ENCODE data around the gene COG3.

DNA sequence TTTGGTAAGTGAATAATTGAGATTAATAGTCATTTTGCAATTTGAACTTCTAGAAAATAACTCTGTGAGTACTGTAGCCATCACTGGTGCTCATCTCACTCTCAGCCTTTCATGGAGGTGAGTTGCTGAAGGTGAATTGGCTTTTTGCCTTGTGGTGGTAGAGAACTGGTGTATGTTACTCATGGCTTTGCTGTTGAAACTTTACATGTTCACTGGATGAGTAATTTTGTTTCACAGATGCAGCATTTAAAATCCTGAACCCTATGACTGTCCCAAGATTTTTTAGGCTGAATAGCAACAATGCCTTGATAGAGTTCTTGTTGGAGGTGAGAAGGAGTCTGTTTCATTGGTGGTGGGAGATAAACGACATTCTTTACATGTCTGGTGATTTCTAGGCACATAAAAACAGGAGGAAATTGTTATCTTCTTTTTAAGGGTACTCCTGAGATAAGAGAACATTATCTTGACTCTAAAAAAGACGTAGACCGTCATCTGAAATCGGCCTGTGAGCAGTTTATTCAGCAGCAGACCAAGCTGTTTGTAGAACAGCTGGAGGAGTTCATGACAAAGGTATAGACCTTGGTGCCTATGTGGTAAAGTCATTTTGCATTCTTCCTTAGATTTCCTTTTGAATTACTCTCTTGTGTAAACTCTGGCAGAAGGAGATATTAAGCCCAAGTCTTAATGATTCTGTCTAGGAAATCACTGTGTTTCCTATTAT is 53.9 kb downstream of the COG3 start:
- TF ChIP-seq ZNF207 (IDR thresholded peaks at IDR 0.05; ENCODE audit: borderline replicate concordance) (no peak), IRF3 (IDR thresholded peaks at IDR 0.05) (no peak), EZH2 (IDR thresholded peaks at IDR 0.05; ENCODE audit: borderline replicate concordance, control insufficient read depth, low read depth, low read length) (no peak), JUNB (IDR thresholded peaks at IDR 0.05) (no peak), CTCF (IDR thresholded peaks at IDR 0.05 in 2 of 3, conservative IDR thresholded peaks at IDR 0.05 in 1 of 3; ENCODE audit: control insufficient read depth in 2 of 3, extremely low read depth in 1 of 3, insufficient read depth in 1 of 3, low read depth in 3 of 3, low read length in 3 of 3) (no peak), YY1 (IDR thresholded peaks at IDR 0.05; ENCODE audit: low read depth, low read length) (no peak), RAD21 (IDR thresholded peaks at IDR 0.05; ENCODE audit: insufficient read depth, low read depth, low read length) (no peak), RBBP5 (conservative IDR thresholded peaks at IDR 0.05) (no peak), REST (IDR thresholded peaks at IDR 0.05; ENCODE audit: low read depth, low read length) (no peak), USF2 (IDR thresholded peaks at IDR 0.05; ENCODE audit: borderline replicate concordance, low read depth, low read length) (no peak)
